HG03196 (cell line): ENCODE results near the gene ANKRD40CL.

Experiments
- ATAC-seq: cut with Tn5 transposase; IDR thresholded peaks from one replicate; pipeline ENCODE4 v1.9.1; 2021; ENCODE audit not compliant: unreplicated experiment

Gene ANKRD40CL

DNA sequence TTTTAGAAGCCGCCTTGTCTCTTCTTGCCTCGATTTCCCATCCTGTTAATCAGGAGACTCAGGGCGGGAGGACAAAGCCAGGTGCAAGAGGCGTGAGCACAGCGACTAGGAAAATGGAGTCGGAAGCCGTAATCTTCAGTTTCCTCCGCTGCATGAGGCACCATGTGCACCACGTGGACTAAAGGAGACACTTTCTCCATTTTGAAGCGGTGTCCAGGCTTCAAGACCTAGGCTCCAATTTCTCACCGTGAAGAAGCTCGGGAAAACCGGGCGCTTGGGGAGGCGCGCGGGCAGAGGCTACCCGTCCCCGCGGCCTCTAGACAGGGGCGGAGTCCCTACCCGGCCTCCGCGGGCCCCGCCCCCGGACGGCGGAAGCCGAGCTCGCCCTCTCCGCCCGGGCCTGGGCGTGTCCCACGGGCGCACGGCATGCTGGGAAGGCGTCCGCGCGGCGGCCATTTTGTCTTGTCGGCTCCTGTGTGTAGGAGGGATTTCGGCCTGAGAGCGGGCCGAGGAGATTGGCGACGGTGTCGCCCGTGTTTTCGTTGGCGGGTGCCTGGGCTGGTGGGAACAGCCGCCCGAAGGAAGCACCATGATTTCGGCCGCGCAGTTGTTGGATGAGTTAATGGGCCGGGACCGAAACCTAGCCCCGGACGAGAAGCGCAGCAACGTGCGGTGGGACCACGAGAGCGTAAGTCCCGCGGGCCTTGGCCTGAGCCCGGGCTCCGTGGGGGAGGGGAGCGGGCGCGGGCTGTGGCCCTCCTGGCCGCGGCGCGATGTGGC is 48.0 kb downstream of the ANKRD40CL start, which contains the start of gene LUC7L3:
Gene LUC7L3 (plus strand): TSS at position 460 of the 780 bp plus-strand sequence. CDS start 130 bp downstream, at position 590.
- ATAC-seq, result peak; percentile 90

DNA sequence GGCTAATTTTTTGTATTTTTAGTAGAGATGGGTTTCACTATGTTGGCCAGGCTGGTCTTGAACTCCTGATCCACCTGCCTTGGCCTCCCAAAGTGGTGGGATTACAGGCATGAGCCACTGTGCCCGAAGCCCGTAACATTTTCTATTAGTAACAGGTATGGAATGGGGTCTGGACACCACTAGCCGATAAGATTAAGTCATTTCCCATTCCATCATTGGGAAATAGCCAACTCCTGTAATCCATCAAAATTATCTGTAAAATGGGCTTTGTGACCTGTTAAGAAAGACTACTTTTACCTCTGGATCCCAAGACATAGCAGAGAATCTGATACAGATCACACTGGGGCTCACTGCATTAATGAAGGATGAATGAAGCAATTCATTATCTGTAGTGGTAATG is 51.8 kb downstream of the ANKRD40CL start:
- ATAC-seq, result no peak

DNA sequence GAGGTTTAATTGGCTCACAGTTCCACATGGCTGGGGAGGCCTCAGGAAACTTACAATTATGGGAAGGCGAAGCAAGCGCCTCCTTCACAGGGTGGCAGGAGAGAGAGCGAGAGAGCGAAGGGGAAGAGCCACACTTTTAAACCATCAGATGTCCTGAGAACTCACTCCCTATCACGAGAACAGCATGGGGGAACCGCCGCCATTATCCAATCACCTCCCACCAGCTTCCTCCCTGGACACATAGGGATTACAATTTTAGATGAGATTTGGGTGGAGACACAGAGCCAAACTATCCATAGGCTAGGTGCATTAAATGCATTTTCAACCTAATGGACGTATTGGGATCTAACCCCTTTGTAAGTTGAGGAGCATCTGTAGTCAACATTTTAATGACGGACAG is 54.7 kb downstream of the ANKRD40CL start:
- no peak for ATAC-seq
